Fibroblast of lung (primary cell): ENCODE results near the gene YBX1. TPM values are rescaled to one million over a fixed set of nuclear protein-coding genes. Genes with fewer than 3 reads are reported as not detected.

ENCODE experiments used
- DNase-seq, 2 donors: peaks; one replicate each; pipeline versions ENCODE4 v3.0.0 to v3.0.0-alpha.2; 2010; ENCODE audit warnings: low read depth in 2 of 2
- H2AFZ ChIP-seq: 2 replicates; pipeline ENCODE4 v1.5.1; 2012; ENCODE audit warnings: low read length, control low read depth, inconsistent platforms
- H3K27ac ChIP-seq: 2 replicates; pipeline ENCODE4 v1.5.1; 2011; ENCODE audit warnings: low read length, control low read depth; ENCODE audit not compliant: insufficient read depth
- H3K27me3 ChIP-seq: 2 replicates; pipeline ENCODE4 v1.5.1; 2011; ENCODE audit warnings: mild to moderate bottlenecking, low read length; ENCODE audit not compliant: control insufficient read depth, insufficient read depth
- H3K36me3 ChIP-seq: 2 replicates; pipeline ENCODE4 v1.5.1; 2011; ENCODE audit warnings: low read length; ENCODE audit not compliant: control insufficient read depth, insufficient read depth
- H3K4me1 ChIP-seq: 2 replicates; pipeline ENCODE4 v1.5.1; 2011; ENCODE audit warnings: low read length; ENCODE audit not compliant: control insufficient read depth, insufficient read depth; ENCODE audit errors: extremely low read depth
- H3K4me2 ChIP-seq: 2 replicates; pipeline ENCODE4 v1.5.1; 2011; ENCODE audit warnings: low read length, control low read depth; ENCODE audit not compliant: insufficient read depth; ENCODE audit errors: extremely low read depth
- H3K4me3 ChIP-seq, 4 experiments: fragments of 200-600 bp in 1 of 4; sonication (generic) in 1 of 4; replicated peaks in 1 of 4; 2 replicates each; pipeline ENCODE4 v1.5.1; 2011 to 2016; ENCODE audit warnings: low read length in 4 of 4, low read depth in 3 of 4, mild to moderate bottlenecking in 3 of 4, control low read depth in 2 of 4, inconsistent platforms in 1 of 4, mixed read lengths in 1 of 4; ENCODE audit not compliant: insufficient read depth in 1 of 4; ENCODE audit errors: control extremely low read depth in 1 of 4
- H3K79me2 ChIP-seq: 2 replicates; pipeline ENCODE4 v1.5.1; 2012; ENCODE audit warnings: mild to moderate bottlenecking, low read length, inconsistent platforms; ENCODE audit not compliant: control insufficient read depth, insufficient read depth
- H3K9ac ChIP-seq: 2 replicates; pipeline ENCODE4 v1.5.1; 2011; ENCODE audit warnings: mild to moderate bottlenecking, low read length, control low read depth; ENCODE audit not compliant: insufficient read depth
- H3K9me3 ChIP-seq: 2 replicates; pipeline ENCODE4 v1.5.1; 2012; ENCODE audit warnings: low read depth, low read length; ENCODE audit not compliant: control insufficient read depth, insufficient read depth
- H4K20me1 ChIP-seq: 2 replicates; pipeline ENCODE4 v1.5.1; 2011; ENCODE audit warnings: low read length; ENCODE audit not compliant: control insufficient read depth, insufficient read depth; ENCODE audit errors: extremely low read depth
- EZH2 ChIP-seq: IDR thresholded peaks from 2 replicates; pipeline ENCODE4 v1.5.1; 2012; ENCODE audit warnings: low read length, control low read depth, mild to moderate bottlenecking; ENCODE audit errors: missing control alignments
- polyA plus RNA-seq, 2 donors: library from polyadenylated mRNA; depleted of rRNA in 1 of 2; stranded (reverse) in 1 of 2; unstranded in 1 of 2; fragments of >200 nt; gene quantifications; 2 replicates each; pipeline ENCODE4 v1.2.1, GENCODE V29; 2011 to 2012; ENCODE audit warnings: missing spikeins in 1 of 2
- total RNA-seq: library from RNA; depleted of rRNA; stranded (reverse); fragments of >200 nt; gene quantifications from 2 replicates; pipeline ENCODE4 v1.2.1, GENCODE V29; 2014
- TF ChIP-seq, protein P1 (sequence below), 2 donors: IDR thresholded peaks in 1 of 2; conservative IDR thresholded peaks in 1 of 2; 1 replicate in 1 of 2; 2 replicates in 1 of 2; pipeline ENCODE4 v1.5.1; 2011 to 2012; ENCODE audit warnings: low read length in 2 of 2, control low read depth in 1 of 2, inconsistent platforms in 1 of 2, low read depth in 1 of 2, mild to moderate bottlenecking in 1 of 2

The YBX1 gene
- total and polyA plus RNA-seq, 2 donors (not counting 1 experiment from before 2014, with no cell fraction given), result 795 to 799 TPM

DNA sequence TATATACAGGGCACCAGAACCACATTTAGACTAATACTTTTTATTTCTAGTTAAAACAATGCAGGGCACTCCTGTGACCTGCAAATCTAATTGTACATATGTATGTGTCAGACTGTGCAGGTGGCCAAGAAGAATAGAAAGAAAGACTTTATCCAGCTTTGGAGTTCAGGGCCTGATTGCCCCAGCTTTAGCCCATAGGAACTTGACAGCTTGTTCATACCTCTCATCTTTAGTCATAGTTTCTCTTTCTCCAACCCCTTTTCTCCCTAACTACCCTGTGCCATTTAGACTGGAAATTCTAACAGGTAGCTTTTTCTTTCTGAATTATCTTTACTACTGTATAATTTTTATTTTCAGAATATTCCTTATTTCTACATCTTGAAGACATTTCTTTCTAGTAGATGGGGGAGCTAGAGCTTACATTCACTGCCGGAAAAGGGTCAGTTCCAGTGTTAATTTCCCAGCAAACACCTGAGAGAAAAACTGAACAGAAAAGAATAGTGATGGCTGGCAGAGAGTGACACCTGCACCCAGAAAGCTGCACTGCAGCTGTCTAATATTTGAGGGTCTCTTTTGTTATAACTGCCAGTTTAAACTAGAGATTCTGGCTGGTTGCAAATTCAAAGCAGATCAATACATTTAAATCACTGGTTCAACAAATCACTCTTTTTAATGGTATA, 8.4 kb downstream of the YBX1 start:
- TF ChIP-seq, protein P1, sequence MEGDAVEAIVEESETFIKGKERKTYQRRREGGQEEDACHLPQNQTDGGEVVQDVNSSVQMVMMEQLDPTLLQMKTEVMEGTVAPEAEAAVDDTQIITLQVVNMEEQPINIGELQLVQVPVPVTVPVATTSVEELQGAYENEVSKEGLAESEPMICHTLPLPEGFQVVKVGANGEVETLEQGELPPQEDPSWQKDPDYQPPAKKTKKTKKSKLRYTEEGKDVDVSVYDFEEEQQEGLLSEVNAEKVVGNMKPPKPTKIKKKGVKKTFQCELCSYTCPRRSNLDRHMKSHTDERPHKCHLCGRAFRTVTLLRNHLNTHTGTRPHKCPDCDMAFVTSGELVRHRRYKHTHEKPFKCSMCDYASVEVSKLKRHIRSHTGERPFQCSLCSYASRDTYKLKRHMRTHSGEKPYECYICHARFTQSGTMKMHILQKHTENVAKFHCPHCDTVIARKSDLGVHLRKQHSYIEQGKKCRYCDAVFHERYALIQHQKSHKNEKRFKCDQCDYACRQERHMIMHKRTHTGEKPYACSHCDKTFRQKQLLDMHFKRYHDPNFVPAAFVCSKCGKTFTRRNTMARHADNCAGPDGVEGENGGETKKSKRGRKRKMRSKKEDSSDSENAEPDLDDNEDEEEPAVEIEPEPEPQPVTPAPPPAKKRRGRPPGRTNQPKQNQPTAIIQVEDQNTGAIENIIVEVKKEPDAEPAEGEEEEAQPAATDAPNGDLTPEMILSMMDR (conservative IDR thresholded peaks at IDR 0.05 in 1 of 2, IDR thresholded peaks at IDR 0.05 in 1 of 2; ENCODE audit: low read depth in 1 of 2, low read length in 2 of 2), result no peak
- Histone ChIP-seq H3K27ac (no peak overlapping the region), H3K9me3 (no peaks in the 10 kb centered on the region), H3K79me2 (peaks cover 100% of the 10 kb centered on the region), H2AFZ (no peak overlapping the region), H3K4me1 (no peaks in the 10 kb centered on the region), H4K20me1 (peaks cover 4% of the 10 kb centered on the region), H3K27me3 (no peaks in the 10 kb centered on the region), H3K9ac (no peak overlapping the region), H3K4me2 (no peak overlapping the region), H3K4me3 (no peak overlapping the region), H3K36me3 (peaks cover 2% of the 10 kb centered on the region)
- peak in 1 of 2 donors; percentile 12 for DNase-seq

GRCh38 chr1:42691157-42691498, 8.9 kb downstream of the YBX1 start:
- H2AFZ ChIP-seq, result no peak overlapping the region
- no peak overlapping the region for H3K4me2 ChIP-seq
- DNase-seq, result no peak
- no peaks in the 10 kb centered on the region for H3K9me3 ChIP-seq
- H3K79me2 ChIP-seq, result peaks cover 99% of the 10 kb centered on the region
- H3K36me3 ChIP-seq, result peaks cover 2% of the 10 kb centered on the region
- TF ChIP-seq, protein P1 (conservative IDR thresholded peaks at IDR 0.05 in 1 of 2, IDR thresholded peaks at IDR 0.05 in 1 of 2; ENCODE audit: low read depth in 1 of 2, low read length in 2 of 2), result no peak
- TF ChIP-seq EZH2, result no peak
- peaks cover 4% of the 10 kb centered on the region for H4K20me1 ChIP-seq
- H3K4me1 ChIP-seq, result no peaks in the 10 kb centered on the region
- H3K9ac ChIP-seq, result no peak overlapping the region
- no peak overlapping the region for H3K4me3 ChIP-seq
- H3K27ac ChIP-seq, result no peak overlapping the region
- H3K27me3 ChIP-seq, result no peaks in the 10 kb centered on the region

- H3K79me2 ChIP-seq, result peaks cover 91% of the 10 kb centered on the region
- peaks cover 4% of the 10 kb centered on the region for H4K20me1 ChIP-seq
- no peak for TF ChIP-seq EZH2
- H3K9ac ChIP-seq, result no peak overlapping the region
- no peak overlapping the region for H3K4me3 ChIP-seq
- H3K27me3 ChIP-seq, result no peaks in the 10 kb centered on the region
- H2AFZ ChIP-seq, result no peak overlapping the region
- no peak overlapping the region for H3K4me2 ChIP-seq
- H3K4me1 ChIP-seq, result no peaks in the 10 kb centered on the region
- peaks cover 6% of the 10 kb centered on the region for H3K36me3 ChIP-seq
- DNase-seq, result no peak
- no peak overlapping the region for H3K27ac ChIP-seq
- no peaks in the 10 kb centered on the region for H3K9me3 ChIP-seq
Measured at GRCh38 chr1:42692461-42692860, 10.2 kb downstream of the YBX1 start.
